Gastrocnemius medialis (tissue), 4 donors: Measurements from ENCODE around the gene USP6NL. TPM values are rescaled to one million over a fixed set of nuclear protein-coding genes. Genes with fewer than 3 reads are reported as not detected.

Source experiments
- ATAC-seq, 2 donors: fragments of 150-250 bp; one replicate each; pipeline ENCODE4 v1.9.1; 2016
- DNase-seq, 2 donors: peaks; one replicate each; pipeline ENCODE4 v3.0.0-alpha.2; 2019
- H3K27ac ChIP-seq, 4 donors: fragments of 200-600 bp; sonication (generic); 1 replicate in 1 of 4; 2 replicates in 3 of 4; pipeline ENCODE4 v1.5.1; 2016 to 2018; ENCODE audit warnings: mild to moderate bottlenecking in 2 of 4, moderate library complexity in 1 of 4
- H3K27me3 ChIP-seq, 3 donors: fragments of 200-600 bp; sonication (generic) in 2 of 3; 1 replicate in 1 of 3; 2 replicates in 2 of 3; pipeline versions ENCODE4 v1.5.1 to v1.6.0; 2016 to 2019; ENCODE audit warnings: mild to moderate bottlenecking in 1 of 3, moderate library complexity in 1 of 3
- H3K36me3 ChIP-seq, 2 donors: fragments of 200-600 bp; sonication (generic) in 1 of 2; one replicate each; pipeline ENCODE4 v1.5.1; 2017 to 2018
- H3K4me1 ChIP-seq, 2 donors: fragments of 200-600 bp; sonication (generic) in 1 of 2; one replicate each; pipeline ENCODE4 v1.5.1; 2016 to 2017; ENCODE audit warnings: mild to moderate bottlenecking in 2 of 2
- H3K4me3 ChIP-seq, 4 donors: fragments of 200-600 bp; sonication (generic) in 3 of 4; 1 replicate in 1 of 4; 2 replicates in 3 of 4; pipeline ENCODE4 v1.5.1; 2016 to 2019; ENCODE audit warnings: mild to moderate bottlenecking in 2 of 4
- H3K9me3 ChIP-seq, 3 donors: fragments of 200-600 bp; sonication (generic) in 2 of 3; 1 replicate in 1 of 3; 2 replicates in 2 of 3; pipeline ENCODE4 v1.5.1; 2016 to 2019
- CTCF ChIP-seq, 5 experiments: fragments of 450-650 bp in 3 of 5; fragments of 200-600 bp in 2 of 5; sonication (generic) in 2 of 5; IDR thresholded peaks in 4 of 5; conservative IDR thresholded peaks in 1 of 5; 1 replicate in 4 of 5; 2 replicates in 1 of 5; pipeline ENCODE4 v1.5.1; 2016 to 2019; ENCODE audit warnings: antibody characterized with exemption in 5 of 5, mild to moderate bottlenecking in 3 of 5, moderate library complexity in 3 of 5
- POLR2A ChIP-seq, 2 donors: fragments of 450-650 bp; IDR thresholded peaks; one replicate each; pipeline ENCODE4 v1.6.1; 2017; ENCODE audit warnings: antibody characterized with exemption in 2 of 2, mild to moderate bottlenecking in 2 of 2, moderate library complexity in 2 of 2
- in situ Hi-C, 4 donors: fragments of 200-750 bp; cut with MboI; loops; one replicate each; pipeline versions ENCODE4 v1.15.0 to v1.8.0; 2017; ENCODE audit warnings: low sequenced_read_pairs in 4 of 4
- intact Hi-C: fragments of 100-400 bp; cut with DNase I; formaldehyde crosslinking; loops from one replicate; pipeline ENCODE4 v1.15.1; 2023; ENCODE audit warnings: low total_unique reads
- total RNA-seq, 4 donors: library from RNA; depleted of rRNA; stranded (reverse); fragments of >200 nt; gene quantifications; one replicate each; pipeline versions ENCODE4 v1.1.0 to v1.2.3, GENCODE V29; 2016

Gene USP6NL
- total RNA-seq, 4 donors from 2014 or later, result 5.6 to 6.2 (median 5.9) TPM

- DNase-seq (no peak), ATAC-seq (no peak)
- H3K27me3 ChIP-seq, result peaks cover 0 to 2% (median 0%) of the 10 kb centered on the region in 3 donors
- no peak overlapping the region for H3K4me3 ChIP-seq
- no peak for TF ChIP-seq CTCF (IDR thresholded peaks at IDR 0.05 in 4 of 5, conservative IDR thresholded peaks at IDR 0.05 in 1 of 5)
- no peak for TF ChIP-seq POLR2A (IDR thresholded peaks at IDR 0.05)
- H3K27ac ChIP-seq, result no peak overlapping the region
- no peaks in the 10 kb centered on the region for H3K4me1 ChIP-seq
- intact Hi-C loops, result no loop called here
- in situ Hi-C loops, result no loop called here
- no peaks in the 10 kb centered on the region for H3K36me3 ChIP-seq
- H3K9me3 ChIP-seq, result no peaks in the 10 kb centered on the region
These were observed 204.7 kb downstream of the USP6NL start for GRCh38 chr10:11406746-11407145.

- DNase-seq (no peak), ATAC-seq (no peak)
- no peaks in the 10 kb centered on the region for H3K4me1 ChIP-seq
- no peak overlapping the region for H3K4me3 ChIP-seq
- intact Hi-C loops (no loop called here), in situ Hi-C loops (no loop called here)
- H3K27ac ChIP-seq, result no peak overlapping the region
- H3K9me3 ChIP-seq, result no peaks in the 10 kb centered on the region
- TF ChIP-seq POLR2A (IDR thresholded peaks at IDR 0.05) (no peak), CTCF (IDR thresholded peaks at IDR 0.05 in 4 of 5, conservative IDR thresholded peaks at IDR 0.05 in 1 of 5) (no peak)
- no peaks in the 10 kb centered on the region for H3K36me3 ChIP-seq
- H3K27me3 ChIP-seq, result no peaks in the 10 kb centered on the region
These were observed 206.5 kb downstream of the USP6NL start for GRCh38 chr10:11404901-11405300.

Other genes with a start within 250 kb of the USP6NL start
- gene ECHDC3, start 130.7 kb upstream of the USP6NL start, total RNA-seq, result 100 to 1,000 TPM; 465 to 605 (median 490) TPM
- gene PROSER2, start 211.7 kb upstream of the USP6NL start, total RNA-seq, result 1 to 10 TPM in 3 of 4 donors, under 1 TPM in 1; 0.88 to 3.4 (median 1.4) TPM